ENCODE measurements around the gene NADK2.

DNA sequence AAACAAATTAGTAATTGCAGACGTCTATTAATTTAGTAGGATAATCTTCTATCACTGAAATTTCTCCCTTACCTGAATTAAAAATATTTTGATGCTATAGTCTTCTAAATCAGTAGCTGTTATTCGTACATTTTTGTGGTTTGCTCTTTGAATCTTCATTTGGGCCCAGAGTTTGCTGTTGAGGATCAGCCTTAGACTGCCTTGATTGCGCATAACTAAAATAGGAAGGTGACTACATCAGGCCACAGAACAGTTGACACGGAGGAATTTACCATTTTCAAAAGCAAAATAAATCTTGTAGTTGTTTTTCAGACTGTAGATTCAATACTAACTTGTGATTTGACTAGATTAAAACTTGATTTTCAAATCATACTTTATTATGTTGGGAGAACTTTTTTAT is 11.8 kb upstream of the NADK2 start:
- TF ChIP-seq, protein P1, sequence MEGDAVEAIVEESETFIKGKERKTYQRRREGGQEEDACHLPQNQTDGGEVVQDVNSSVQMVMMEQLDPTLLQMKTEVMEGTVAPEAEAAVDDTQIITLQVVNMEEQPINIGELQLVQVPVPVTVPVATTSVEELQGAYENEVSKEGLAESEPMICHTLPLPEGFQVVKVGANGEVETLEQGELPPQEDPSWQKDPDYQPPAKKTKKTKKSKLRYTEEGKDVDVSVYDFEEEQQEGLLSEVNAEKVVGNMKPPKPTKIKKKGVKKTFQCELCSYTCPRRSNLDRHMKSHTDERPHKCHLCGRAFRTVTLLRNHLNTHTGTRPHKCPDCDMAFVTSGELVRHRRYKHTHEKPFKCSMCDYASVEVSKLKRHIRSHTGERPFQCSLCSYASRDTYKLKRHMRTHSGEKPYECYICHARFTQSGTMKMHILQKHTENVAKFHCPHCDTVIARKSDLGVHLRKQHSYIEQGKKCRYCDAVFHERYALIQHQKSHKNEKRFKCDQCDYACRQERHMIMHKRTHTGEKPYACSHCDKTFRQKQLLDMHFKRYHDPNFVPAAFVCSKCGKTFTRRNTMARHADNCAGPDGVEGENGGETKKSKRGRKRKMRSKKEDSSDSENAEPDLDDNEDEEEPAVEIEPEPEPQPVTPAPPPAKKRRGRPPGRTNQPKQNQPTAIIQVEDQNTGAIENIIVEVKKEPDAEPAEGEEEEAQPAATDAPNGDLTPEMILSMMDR (IDR thresholded peaks at IDR 0.05 in 2 of 3, conservative IDR thresholded peaks at IDR 0.05 in 1 of 3; ENCODE audit: borderline replicate concordance in 1 of 3, insufficient read depth in 1 of 3, low read depth in 2 of 3, low read length in 2 of 3), result no peak
- TF ChIP-seq EGR1 (IDR thresholded peaks at IDR 0.05; ENCODE audit: low read depth), result no peak

Measured in HCT116 (cell line).